Thoracic aorta (tissue), 2 donors: ENCODE results near the gene DKK1. TPM values are rescaled to one million over a fixed set of nuclear protein-coding genes. Genes with fewer than 3 reads are reported as not detected.

Source experiments
- ATAC-seq: fragments of 150-250 bp; one replicate; pipeline ENCODE4 v1.8.0; 2017; ENCODE audit warnings: low read depth; ENCODE audit not compliant: insufficient number of reproducible peaks, low FRiP score
- DNase-seq: peaks from one replicate; pipeline ENCODE4 v3.0.0-alpha.2; 2020; ENCODE audit warnings: low spot score
- H3K27ac ChIP-seq, 2 donors: fragments of 200-600 bp; sonication (generic); 1 replicate in 1 of 2; 2 replicates in 1 of 2; pipeline ENCODE4 v1.5.1; 2016; ENCODE audit warnings: mild to moderate bottlenecking in 2 of 2, moderate library complexity in 2 of 2
- H3K27me3 ChIP-seq: fragments of 200-600 bp; sonication (generic); replicated peaks from 2 replicates; pipeline ENCODE4 v1.6.0; 2016; ENCODE audit warnings: mild to moderate bottlenecking; ENCODE audit not compliant: insufficient read depth
- H3K36me3 ChIP-seq: fragments of 200-600 bp; sonication (generic); one replicate; pipeline ENCODE4 v1.5.1; 2016
- H3K4me1 ChIP-seq, 2 donors: fragments of 200-600 bp; sonication (generic); 1 replicate in 1 of 2; 2 replicates in 1 of 2; pipeline versions ENCODE4 v1.5.1 to v1.6.0; 2016; ENCODE audit warnings: low read depth in 2 of 2, mild to moderate bottlenecking in 1 of 2; ENCODE audit not compliant: control insufficient read depth in 1 of 2
- H3K4me3 ChIP-seq: fragments of 200-600 bp; sonication (generic); 2 replicates; pipeline ENCODE4 v1.5.1; 2016; ENCODE audit warnings: mild to moderate bottlenecking
- H3K9me3 ChIP-seq: fragments of 200-600 bp; sonication (generic); 2 replicates; pipeline ENCODE4 v1.5.1; 2016
- CTCF ChIP-seq: fragments of 200-600 bp; sonication (generic); IDR thresholded peaks from one replicate; pipeline ENCODE4 v1.5.1; 2019; ENCODE audit warnings: antibody characterized with exemption
- total RNA-seq, 2 donors: library from RNA; depleted of rRNA; stranded (reverse); fragments of >200 nt; gene quantifications; one replicate each; pipeline versions ENCODE4 v1.1.0 to v1.2.3, GENCODE V29; 2016

The DKK1 gene
- total RNA-seq, 2 donors from 2014 or later: 0.78 to 3.2 TPM

- Histone ChIP-seq H3K4me1 (no peaks in the 10 kb centered on the region), H3K27ac (no peak overlapping the region), H3K36me3 (no peaks in the 10 kb centered on the region), H3K9me3 (no peaks in the 10 kb centered on the region), H3K4me3 (no peak overlapping the region), H3K27me3 (no peaks in the 10 kb centered on the region)
- no peak for TF ChIP-seq CTCF
- ATAC-seq: no peak
- DNase-seq: no peak
Observed at GRCh38 chr10:52348037-52348564, 34.0 kb downstream of the DKK1 start.

GRCh38 chr10:52351914-52352330, 37.8 kb downstream of the DKK1 start:
- Histone ChIP-seq H3K27me3 (no peaks in the 10 kb centered on the region), H3K4me1 (no peaks in the 10 kb centered on the region), H3K4me3 (no peak overlapping the region), H3K9me3 (no peaks in the 10 kb centered on the region), H3K27ac (no peak overlapping the region), H3K36me3 (no peaks in the 10 kb centered on the region)
- ATAC-seq (no peak), DNase-seq (no peak)
- TF ChIP-seq CTCF: no peak

GRCh38 chr10:52353205-52353604, 39.1 kb downstream of the DKK1 start:
- ATAC-seq (no peak), DNase-seq (no peak)
- Histone ChIP-seq H3K4me3 (no peak overlapping the region), H3K36me3 (no peaks in the 10 kb centered on the region), H3K4me1 (no peaks in the 10 kb centered on the region), H3K27ac (no peak overlapping the region), H3K27me3 (no peaks in the 10 kb centered on the region), H3K9me3 (no peaks in the 10 kb centered on the region)
- no peak for TF ChIP-seq CTCF

- no peaks in the 10 kb centered on the region for H3K4me1 ChIP-seq
- H3K27ac ChIP-seq: no peak overlapping the region
- no peak for DNase-seq
- H3K4me3 ChIP-seq: no peak overlapping the region
- no peak for TF ChIP-seq CTCF
- no peaks in the 10 kb centered on the region for H3K36me3 ChIP-seq
- ATAC-seq: no peak
- no peaks in the 10 kb centered on the region for H3K9me3 ChIP-seq
- H3K27me3 ChIP-seq: no peaks in the 10 kb centered on the region
Observed at GRCh38 chr10:52353960-52354394, 39.9 kb downstream of the DKK1 start.

- H3K27me3 ChIP-seq: no peaks in the 10 kb centered on the region
- H3K4me1 ChIP-seq: no peaks in the 10 kb centered on the region
- H3K9me3 ChIP-seq: no peaks in the 10 kb centered on the region
- ATAC-seq (no peak), DNase-seq (no peak)
- TF ChIP-seq CTCF: no peak
- H3K36me3 ChIP-seq: no peaks in the 10 kb centered on the region
- H3K27ac ChIP-seq: no peak overlapping the region
- no peak overlapping the region for H3K4me3 ChIP-seq
Observed at GRCh38 chr10:52357971-52358370, 43.9 kb downstream of the DKK1 start.
